ENCODE results near the gene MTRFR.
A peak's percentile ranks its signal among the peaks of the same experiment; 100 is the strongest.
"Not testable (repeated sequence)": the region's sequence is repeated elsewhere in the genome, so short reads cannot be mapped to it uniquely, and the experiment has no call there.

Gene MTRFR

DNA sequence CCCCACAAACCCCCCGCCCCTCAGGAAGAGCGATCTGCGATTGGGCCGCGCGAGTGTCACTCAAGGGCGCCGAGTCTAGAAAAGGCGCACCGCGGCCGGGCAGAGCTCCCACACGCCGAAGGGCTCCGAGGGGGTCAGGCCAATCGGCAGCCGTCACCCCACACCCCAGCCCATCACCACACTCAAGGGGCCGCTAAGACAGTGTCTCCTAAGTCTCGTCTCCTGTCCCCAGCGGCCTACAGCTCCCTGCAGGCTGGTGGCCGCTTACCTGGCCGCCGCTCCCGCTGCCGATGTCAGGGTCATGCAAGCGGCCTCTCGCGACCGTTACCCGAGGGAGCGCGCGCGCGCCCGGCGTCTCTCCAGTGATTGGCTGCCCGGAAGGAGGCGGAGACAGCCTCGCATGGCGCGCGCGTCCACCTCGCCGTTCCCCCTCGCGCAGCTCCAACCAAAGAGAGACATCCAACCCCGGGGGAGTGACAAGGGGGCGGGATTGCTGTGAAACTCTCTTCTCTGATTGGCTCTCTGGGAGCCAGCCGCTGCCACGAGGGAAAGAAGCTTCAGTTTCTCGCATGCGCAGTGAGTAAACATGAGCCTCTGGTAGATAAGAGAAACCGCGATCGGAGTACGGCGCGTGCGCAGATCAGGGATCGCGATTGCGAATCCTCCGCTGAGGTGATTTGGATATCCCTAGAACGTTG is at the start of gene MTRFR, which contains the start of gene MPHOSPH9:
Gene MTRFR, plus strand, starts transcription at position 630 of the 698 bp plus-strand sequence. CDS start 20,239 bp downstream, outside the sequence.
Gene MPHOSPH9, minus strand, starts transcription at position 335 of the 698 bp plus-strand sequence. CDS start 2,777 bp downstream, outside the sequence.
- DNase-seq (ENCODE audit: low read depth): peak; percentile 97

DNA sequence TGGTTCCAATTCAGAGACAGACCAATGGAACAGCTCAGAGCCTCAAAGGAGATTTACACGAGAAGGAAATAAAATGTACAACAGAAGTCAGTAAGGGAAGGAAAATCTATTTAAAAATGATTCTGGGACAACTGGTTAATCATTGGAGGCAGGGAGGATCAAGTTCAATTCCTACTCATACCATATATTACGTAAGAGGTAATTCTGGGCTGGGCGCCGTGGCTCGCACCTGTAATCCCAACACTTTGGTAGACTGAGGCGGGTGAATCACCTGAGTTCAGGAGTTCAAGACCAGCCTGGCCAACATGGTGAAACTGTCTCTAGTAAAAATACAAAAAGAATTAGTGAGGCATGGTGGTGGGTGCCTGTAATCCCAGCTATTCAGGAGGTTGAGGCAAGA is 45.6 kb upstream of the MTRFR start:
- DNase-seq (ENCODE audit: low read depth): no peak

DNA sequence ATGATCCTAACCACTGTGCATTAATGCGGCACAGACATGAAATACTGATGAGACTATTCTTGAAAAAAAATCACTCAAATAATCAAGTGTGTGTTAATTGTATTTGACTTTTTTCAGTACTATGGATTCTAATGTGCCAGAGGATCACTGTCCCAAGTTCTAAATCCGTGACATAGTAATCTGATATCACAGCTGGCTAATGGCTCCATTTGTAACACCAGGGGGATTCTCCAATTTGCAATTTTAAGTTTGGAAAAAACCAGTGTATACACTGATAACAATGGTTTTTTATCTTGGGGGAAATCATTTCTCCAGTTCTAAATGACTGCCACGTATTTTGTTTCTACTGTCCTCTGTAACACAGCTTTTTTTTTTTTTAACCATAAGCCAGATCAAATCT is 33.3 kb upstream of the MTRFR start:
- DNase-seq (ENCODE audit: low read depth): no peak

DNA sequence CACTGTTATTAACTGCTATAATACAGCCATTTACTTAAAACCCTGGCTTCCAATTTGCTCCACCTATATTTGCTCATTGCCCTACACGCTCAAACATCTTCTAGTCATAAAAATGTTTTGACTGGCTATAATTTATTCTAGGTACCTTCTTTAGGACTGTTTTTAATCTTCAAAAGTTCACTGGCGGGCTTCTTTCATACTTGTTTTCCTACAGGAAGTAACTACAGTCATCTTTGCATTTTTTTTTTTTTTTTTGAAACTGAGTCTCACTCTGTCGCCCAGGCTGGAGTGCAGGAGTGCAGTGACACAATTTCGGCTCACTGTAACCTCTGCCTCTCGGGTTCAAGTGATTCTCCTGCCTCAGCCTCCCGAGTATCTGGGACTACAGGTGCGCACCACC is 32.8 kb upstream of the MTRFR start:
- DNase-seq (ENCODE audit: low read depth): no peak

DNA sequence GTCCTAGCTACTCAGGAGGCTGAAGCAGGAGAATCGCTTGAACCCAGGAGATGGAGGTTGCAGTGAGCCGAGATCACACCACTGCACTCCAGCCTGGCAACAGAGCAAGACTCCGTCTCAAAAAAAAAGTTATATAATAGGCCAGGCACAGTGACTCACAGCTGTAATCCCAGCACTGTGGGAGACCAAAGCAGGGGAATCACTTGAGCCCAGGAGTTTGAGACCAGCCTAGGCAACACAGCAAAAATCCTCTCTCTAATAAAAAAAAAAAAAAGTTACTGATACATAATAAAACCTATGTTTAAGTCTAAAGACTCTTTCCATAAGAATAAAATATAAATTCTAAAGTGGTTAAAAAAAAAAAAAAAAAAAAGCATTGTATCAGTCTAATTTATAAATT is 26.4 kb upstream of the MTRFR start:
- not testable (repeated sequence) for DNase-seq (ENCODE audit: low read depth)

DNA sequence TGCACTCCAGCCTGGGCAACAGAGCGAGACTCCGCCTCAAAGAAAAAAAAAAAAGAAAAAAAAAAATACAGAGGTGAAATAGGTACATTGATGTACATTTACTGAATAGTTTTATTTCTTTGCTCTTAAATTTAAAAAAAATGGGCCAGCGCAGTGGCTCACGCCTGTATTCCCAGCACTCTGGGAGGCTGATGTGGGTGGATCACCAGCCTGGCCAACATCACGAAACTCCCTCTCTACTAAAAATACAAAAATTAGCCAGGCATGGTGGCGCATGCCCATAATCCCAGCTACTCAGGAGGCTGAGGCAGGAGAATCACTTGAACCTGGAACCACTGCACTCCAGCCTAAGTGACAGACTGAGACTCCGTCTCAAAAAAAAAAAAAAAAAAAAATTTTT is 25.4 kb upstream of the MTRFR start:
- not testable (repeated sequence) for DNase-seq (ENCODE audit: low read depth)

DNA sequence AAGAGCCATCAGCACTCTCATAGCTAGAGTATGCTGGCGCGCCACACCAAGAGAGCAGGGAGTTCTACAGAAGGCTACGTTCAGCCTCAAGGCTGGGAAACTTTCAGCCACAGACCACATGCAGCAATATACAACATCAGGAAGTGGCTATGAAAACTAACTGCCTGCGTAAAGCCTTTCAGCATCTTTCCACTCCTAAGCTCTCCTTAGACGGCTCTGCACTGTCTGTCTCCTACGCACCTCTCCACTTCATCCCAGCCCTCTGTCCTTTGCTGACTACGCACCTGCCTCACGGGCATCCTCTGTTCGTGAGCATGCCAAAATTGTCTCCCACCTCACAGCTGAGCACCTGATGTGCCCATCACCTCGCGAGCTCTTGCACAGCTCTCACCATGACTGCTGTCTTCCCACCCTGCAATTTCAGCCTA is 10.0 kb upstream of the MTRFR start:
- DNase-seq (ENCODE audit: low read depth): no peak

DNA sequence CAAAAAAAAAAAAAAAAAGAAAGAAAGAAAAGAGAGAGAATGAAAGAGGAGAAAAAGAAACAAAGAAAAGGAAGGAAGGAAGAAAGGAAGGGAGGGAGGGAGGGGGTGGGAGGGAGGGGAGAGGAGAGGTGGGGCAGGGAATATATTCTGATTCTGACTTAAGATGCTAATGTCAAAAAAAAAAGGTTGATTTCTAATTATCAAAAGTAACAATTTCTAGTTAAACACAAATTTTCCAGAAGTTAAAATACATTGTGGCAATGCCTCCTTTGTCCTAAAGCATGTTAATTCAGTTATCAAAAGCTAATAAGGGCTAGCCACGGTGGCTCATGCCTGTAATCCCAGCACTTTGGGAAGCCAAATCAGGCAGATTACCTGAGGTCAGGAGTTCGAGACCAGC is 7.8 kb upstream of the MTRFR start:
- no peak for DNase-seq (ENCODE audit: low read depth)

DNA sequence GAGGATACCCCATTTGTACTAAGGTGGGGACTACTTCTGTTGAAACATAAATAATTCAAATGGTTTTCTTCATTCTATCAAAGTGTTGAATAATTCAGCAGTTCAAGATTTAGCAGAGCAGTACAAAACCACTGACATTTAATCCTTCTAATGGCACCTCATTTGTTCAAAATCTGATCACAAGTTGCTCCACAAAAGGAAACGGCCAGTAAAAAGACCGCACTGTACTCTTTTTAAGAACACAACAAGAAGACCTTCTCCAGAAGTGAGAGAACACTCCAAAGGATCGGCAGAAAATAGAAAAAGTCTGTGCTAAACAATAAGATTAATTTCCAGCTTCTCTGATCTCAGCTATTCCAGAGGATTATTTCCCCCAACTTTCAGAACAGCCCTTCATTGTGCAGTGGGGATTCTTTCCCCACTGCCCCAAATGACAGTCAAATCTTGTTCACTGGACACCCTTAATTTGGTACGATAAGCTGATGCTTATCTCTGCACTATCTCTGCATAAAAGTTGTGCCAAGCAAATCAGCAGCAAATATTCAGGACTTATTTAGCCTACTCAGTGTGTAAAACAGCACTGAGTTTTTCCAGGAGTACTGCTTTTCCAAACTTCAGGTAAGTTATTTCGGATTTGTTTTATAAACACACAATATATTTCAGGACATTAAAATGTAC is 5.5 kb upstream of the MTRFR start:
- no peak for DNase-seq (ENCODE audit: low read depth)

DNA sequence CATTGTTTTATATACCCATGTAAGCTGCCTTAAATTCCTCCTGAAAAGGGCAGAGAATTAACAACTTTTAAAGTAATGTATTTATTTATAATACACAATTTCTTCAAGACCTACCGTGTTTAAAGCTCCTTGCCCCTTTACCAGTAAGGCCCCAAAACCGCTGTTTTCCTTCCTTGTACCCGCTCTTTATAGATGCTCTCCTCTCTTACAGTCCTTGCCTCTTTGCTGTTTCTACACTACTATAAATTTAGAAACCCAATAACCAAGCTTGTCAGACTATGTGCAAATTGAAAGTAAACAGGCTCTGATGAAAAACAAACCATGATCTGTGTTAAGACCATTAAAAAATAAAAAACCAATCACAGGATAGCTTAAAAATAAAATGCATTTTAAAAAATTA is 4.2 kb upstream of the MTRFR start:
- DNase-seq (ENCODE audit: low read depth): no peak

DNA sequence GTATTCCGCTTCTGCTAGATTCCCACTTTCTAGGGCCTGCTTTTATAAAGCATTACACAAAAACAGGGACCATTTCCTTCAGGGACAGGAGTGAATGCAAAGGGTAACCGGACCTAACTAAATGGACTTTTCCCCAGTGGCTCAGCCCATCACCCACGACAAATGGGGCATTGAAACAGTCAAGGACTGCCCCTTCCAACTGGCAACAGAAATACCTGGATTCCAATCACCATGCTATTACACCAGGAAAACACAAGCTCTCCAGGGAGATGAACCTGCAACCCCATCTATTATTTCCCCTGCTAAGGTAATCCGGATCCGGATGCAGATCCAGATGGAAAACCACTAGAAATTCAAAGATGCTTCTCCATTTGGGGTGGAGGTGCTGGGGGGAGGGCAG is 1.3 kb upstream of the MTRFR start:
- no peak for DNase-seq (ENCODE audit: low read depth)

DNA sequence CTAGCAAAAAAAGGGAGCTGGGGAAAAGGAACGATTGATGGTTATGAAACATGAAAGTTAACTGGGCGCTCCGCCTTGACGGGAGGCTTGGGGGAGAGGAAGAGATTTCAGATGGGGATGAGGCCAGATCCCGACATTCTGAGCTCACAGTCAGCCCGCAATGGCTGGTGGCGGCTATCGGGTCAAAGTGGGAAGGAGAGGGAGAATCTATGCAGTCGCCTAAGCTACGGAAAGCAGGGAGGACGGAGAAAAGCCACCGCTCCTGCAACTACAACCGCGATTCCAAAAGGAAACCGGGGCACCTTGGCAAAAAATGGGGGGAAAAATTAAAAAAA is 797 bp upstream of the MTRFR start:
- no peak for DNase-seq (ENCODE audit: low read depth)

DNA sequence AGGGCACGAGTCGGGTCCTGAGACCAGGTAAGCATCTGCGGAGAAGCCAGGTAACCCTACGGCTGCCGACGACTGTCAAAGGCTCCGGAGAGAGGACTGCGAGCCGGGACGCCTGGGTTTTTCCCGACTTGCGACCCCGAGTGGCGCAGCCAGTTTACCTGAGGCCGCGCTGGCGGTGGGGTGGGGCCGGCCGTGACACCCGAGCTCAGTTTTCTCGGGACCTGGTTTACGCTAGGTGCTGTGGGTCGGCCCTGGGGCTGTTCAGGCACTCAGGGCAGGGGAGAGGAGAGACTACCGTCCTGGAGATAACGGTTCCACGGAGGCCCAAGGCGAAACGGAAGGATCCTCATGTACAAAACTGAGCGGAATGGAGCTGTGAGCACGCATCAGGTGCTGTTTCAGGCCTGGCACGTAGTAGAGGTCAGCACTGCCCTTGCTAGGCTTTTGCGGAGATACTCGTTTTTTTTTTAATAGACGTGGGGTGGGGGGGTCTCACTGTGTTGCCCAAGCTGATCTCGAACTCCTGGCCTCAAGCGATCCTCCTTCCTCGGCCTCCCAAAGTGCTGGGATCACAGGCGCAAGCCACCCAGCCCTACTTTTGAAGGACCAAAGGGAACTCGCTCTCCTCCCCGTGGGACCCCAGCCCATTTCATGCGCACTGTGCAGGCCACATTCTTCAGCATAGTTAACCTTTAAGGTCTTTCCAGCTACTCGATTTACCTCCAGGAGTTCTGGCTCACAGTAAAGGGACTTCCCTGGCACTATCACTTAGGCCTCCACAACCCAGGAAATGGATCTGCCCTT is 471 bp downstream of the MTRFR start:
- no peak for DNase-seq (ENCODE audit: low read depth)

DNA sequence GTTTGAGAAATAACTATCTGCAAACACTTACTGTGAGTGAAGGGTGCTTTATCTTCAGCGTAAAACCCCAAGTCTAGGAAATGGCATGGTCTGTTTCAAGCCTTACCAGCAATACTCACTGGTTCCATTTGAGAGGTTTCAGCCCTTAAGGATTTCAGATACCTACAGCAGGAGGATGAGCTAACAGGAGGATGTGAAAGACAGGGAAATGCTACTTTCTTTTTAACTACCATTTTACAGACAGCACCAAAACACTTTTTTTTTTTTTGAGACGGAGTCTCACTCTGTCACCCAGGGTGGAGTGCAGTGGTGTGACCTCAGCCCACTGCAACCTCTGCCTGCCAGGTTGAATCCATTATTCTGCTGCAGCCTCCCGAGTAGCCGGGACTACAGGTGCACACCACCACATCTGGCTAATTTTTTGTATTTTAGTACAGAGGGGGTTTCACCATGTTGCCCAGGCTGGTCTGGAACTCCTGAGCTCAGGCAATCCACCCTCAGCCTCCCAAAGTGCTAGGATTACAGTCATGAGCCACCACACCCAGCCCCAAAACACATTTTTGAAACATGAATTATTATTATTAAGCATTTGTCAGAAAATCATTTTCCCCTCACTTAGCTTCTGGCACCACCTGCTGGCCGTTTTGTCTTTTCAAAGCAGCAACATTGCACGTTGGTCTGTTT is 4.6 kb downstream of the MTRFR start:
- DNase-seq (ENCODE audit: low read depth): peak; percentile 59

DNA sequence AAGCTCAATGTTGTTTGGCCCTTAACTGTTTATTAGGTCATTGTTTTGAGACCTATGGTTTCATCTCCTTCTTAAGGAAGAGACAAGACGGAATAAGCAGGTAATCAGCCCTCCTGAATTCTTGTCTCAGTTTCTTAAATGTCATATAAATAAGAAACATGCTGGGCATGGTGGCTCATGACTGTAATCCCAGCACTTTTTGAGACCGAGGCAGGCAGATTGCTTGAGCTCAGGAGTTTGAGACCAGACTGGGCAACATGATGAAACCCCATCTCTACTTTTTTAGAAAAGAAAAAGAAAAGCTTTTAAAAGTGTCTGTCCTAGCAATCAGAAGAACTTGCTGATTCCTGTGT is 5.1 kb downstream of the MTRFR start:
- no peak for DNase-seq (ENCODE audit: low read depth)

DNA sequence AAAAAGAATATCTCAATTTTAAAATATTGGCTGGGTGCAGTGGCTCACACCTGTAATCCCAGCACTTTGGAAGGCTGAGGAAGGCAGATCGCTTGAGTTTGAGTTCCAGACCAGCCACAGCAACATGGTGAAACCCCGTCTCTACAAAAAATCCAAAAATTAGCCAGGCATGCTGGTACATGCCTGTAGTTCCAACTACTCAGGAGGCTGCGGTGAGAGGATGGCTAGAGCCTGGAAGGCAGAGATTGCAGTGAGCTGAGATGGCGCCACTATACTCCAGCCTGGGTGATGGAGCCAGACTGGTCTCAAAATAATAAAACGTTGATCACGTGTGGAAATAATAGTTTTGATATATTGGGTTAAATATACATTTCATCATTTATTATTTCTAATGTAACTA is 5.7 kb downstream of the MTRFR start:
- no peak for DNase-seq (ENCODE audit: low read depth)

DNA sequence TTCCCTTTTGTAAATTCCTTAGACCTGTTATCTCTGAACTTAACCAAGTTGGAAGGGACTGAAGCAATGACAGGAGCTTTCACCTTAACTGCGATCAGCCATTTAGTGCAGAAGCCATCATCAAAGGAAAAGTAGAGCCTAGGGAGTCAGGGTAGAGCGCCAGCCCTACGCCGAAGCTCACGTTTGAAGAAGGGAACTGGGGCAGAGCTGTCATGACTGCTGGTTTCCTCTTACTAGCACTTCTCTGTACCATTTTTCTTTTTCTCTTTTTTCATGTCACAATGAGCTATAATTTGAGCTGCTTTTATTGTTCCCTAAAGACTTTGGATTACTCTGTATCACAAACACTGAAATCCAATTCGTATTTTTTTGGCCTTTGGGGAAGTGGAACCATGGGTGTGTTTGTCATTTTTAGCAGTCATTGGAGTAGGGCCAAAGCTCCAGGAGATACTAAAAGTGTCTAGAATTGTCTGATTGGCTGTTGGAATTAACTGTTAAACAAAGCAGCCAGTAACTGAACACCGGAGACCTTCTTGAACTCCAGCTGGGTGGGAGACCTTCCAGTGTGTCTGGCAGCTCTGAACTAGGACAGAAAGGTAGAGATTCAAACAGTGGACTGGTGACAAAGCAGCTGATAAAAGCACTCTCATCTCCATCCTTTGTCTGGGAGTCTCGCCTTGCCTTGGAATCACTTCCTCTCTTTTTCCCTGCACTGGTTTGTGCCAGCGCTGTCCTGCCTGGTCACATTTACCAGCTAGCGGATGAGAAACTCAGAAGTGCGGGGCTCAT is 9.1 kb downstream of the MTRFR start:
- no peak for DNase-seq (ENCODE audit: low read depth)

DNA sequence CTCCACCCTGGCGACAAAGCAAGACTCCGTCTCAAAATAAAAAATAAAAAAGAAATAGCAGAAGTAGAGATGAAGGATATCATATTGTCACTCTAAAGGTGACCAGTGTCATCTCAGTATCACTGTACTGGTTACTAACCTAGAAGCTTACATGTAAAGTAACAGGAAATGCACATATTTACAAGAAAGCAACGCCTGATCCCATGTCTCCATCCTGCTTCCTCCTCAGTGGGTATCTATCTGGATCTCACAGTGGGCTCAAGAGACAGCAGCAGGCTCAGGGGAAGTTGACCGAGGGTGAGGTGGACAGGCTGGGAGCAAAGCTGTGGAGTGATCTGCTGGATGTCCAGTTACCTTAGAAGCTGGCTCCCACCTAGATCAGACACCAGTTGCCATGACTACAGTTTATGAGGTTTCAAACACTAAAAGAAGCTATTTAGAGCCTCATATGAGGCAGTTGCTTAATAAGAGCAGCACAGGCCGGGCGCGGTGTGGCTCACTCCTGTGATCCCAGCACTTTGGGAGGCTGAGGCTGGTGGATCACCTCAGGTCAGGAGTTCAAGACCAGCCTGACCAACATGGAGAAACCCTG is 10.5 kb downstream of the MTRFR start:
- DNase-seq (ENCODE audit: low read depth): no peak

DNA sequence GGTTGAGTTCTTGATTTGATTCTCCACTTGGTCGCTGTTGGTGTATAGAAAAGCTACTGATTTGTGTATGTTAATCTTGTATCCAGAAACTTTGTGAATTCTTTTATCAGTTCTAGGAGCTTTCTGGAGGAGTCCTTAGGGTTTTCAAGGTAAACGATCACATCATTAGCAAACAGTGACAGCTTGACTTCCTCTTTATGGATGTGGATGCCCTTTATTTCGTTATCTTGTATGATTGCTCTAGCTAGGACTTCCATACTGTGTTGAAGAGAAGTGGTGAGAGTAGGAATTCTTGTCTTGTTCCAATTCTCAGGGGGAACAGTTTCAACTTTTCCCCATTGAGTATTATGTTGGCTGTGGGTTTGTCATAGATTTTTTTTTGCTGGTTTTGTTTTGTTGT is 12.4 kb downstream of the MTRFR start:
- DNase-seq (ENCODE audit: low read depth): no peak

DNA sequence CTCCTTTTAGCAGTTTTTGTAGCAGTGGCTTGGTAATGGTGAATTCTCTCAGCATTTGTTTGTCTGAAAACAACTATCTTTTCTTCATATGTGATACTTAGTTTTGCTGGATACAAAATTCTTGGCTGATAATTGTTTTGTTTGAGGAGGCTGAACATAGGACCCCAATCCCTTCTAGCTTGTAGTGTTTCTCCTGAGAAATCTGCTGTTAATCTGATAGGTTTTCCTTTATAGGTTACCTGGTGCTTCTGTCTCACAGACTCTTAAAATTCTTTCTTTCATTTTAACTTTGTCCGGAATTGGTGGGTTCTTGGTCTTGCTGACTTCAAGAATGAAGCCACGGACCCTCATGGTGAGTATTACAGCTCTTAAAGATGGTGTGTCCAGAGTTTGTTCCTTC is 14.9 kb downstream of the MTRFR start:
- not testable (repeated sequence) for DNase-seq (ENCODE audit: low read depth)

Measured in stimulated activated CD8-positive, alpha-beta memory T cell treated with anti-CD3 and anti-CD28 coated beads, Interleukin-4, amount 100 ng/mL, for 24 hours (primary cell).